ENCODE measurements around the gene JPH2.

The JPH2 gene

GRCh38 chr20:44186201-44186600, 787 bp downstream of the JPH2 start:
- no peak for TF ChIP-seq ZFX (IDR thresholded peaks at IDR 0.05; ENCODE audit: borderline replicate concordance)
- TF ChIP-seq CTCF (IDR thresholded peaks at IDR 0.05) = no peak
- no peak overlapping the region for H3K27ac ChIP-seq

GRCh38 chr20:44185574-44185973, 1.4 kb downstream of the JPH2 start:
- no peak overlapping the region for H3K27ac ChIP-seq
- TF ChIP-seq CTCF (IDR thresholded peaks at IDR 0.05) (no peak), ZFX (IDR thresholded peaks at IDR 0.05; ENCODE audit: borderline replicate concordance) (no peak)

- no peak for TF ChIP-seq CTCF (IDR thresholded peaks at IDR 0.05)
- no peak overlapping the region for H3K27ac ChIP-seq
Observed at GRCh38 chr20:44183282-44183681, 3.7 kb downstream of the JPH2 start.

GRCh38 chr20:44182863-44183262, 4.1 kb downstream of the JPH2 start:
- no peak overlapping the region for H3K27ac ChIP-seq
- TF ChIP-seq ZFX (IDR thresholded peaks at IDR 0.05; ENCODE audit: borderline replicate concordance) = no peak
- TF ChIP-seq CTCF (IDR thresholded peaks at IDR 0.05) = no peak

GRCh38 chr20:44182135-44182765, 4.7 kb downstream of the JPH2 start:
- no peak overlapping the region for H3K27ac ChIP-seq
- TF ChIP-seq CTCF (IDR thresholded peaks at IDR 0.05) (no peak), ZFX (IDR thresholded peaks at IDR 0.05; ENCODE audit: borderline replicate concordance) (no peak)

- H3K27ac ChIP-seq = no peak overlapping the region
- TF ChIP-seq ZFX (IDR thresholded peaks at IDR 0.05; ENCODE audit: borderline replicate concordance) (no peak), CTCF (IDR thresholded peaks at IDR 0.05) (no peak)
Observed at GRCh38 chr20:44181611-44182010, 5.4 kb downstream of the JPH2 start.

- TF ChIP-seq CTCF (IDR thresholded peaks at IDR 0.05) (no peak), ZFX (IDR thresholded peaks at IDR 0.05; ENCODE audit: borderline replicate concordance) (no peak)
- H3K27ac ChIP-seq = no peak overlapping the region
Observed at GRCh38 chr20:44180814-44181213, 6.2 kb downstream of the JPH2 start.

Measured in 22Rv1 (cell line).